Central memory CD4-positive, alpha-beta T cell (primary cell): ENCODE data around the gene RNU4-1.
A peak's percentile ranks its signal among the peaks of the same experiment; 100 is the strongest.

ENCODE experiments used
- DNase-seq: peaks from one replicate; pipeline ENCODE4 v3.0.0; 2022

RNU4-1 gene

DNA sequence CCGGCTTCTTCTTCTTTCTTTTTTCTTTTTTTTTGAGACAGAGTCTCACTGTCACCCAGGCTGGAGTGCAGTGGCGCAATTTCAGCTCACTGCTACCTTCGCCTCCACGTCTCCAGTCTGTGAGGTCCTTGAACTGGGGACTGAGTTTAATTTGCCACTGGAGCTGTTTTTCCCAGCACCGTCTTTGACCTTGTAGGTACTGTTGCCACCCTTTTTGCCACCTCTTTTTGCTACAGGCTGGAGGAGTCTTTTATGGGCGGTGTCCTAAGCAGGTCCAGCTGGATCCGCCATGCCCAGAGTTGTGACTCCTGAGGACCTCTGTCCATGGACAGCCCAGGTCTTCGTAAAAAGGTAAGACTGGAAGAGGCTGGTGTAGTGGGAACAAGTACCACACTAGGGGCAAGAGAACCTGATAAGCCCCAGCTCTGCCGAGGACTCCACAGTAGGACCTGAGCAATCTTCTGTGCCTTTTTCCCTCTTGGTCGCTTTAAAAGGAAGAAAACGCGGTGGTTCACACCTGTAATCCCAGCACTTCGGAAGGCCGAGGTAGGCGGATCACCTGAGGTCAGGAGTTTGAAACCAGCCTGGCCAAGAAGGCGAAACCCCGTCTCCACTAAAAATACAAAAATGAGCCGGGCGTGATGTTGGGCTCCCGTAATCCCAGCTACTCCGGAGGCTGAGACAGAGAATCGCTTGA, 2.3 kb downstream of the RNU4-1 start:
- DNase-seq, result peak; percentile 19

DNA sequence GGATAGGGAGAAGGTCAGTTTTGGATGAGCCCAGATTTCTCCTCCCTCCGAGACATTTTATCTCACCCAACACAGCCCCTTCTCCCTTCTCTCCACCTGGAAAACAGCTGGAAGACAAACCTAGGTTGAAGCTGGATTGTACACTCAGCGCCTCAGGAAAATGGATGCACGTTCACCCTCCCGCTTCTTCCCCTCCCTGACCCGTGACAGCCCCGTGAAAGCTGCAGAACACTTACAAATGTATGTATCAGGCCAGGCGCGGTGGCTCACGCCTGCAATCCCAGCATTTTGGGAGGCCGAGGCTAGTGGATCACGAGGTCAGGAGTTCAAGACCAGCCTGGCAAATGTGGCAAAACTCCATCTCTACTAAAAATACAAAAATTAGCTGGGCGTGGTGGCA, 5.5 kb downstream of the RNU4-1 start:
- DNase-seq, result no peak

DNA sequence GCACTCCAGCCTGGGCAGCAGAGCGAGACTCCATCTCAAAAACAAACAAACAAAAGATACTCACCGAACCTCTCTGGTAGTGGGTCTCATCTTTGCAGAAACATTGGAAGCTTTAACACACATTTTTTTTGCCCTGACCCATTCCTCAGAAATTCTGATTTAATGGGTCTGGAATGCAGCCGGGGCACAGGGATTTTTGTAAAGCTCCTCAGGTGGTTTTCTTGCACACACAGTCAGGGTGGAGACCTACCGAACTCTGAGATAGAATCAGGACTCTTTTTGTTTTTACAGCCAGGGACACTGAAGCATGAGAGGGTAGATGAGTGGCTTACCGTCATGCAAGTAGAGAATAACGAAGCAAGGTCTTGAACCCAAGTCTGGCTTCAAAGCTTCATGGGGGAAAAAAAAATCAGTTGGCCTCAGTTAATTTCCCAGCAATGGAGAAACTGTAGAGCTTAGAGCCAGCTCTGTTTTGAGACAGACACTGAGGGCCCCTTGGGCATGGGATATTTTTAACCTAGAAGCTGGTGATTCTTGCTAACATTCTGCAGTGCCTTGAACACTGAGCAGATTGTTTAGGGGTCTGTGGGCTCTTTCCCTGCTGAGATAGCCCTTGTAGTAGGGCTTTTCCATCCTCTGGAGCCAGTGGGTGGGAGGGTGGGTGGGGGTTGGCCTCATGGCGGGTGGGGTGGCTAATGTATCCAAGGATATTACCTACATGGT, 6.1 kb downstream of the RNU4-1 start:
- no peak for DNase-seq

GRCh38 chr12:120284381-120284780, 8.7 kb downstream of the RNU4-1 start:
- DNase-seq, result no peak

GRCh38 chr12:120283318-120283717, 9.7 kb downstream of the RNU4-1 start:
- no peak for DNase-seq

GRCh38 chr12:120278137-120279069, 14.6 kb downstream of the RNU4-1 start:
- DNase-seq, result no peak

DNA sequence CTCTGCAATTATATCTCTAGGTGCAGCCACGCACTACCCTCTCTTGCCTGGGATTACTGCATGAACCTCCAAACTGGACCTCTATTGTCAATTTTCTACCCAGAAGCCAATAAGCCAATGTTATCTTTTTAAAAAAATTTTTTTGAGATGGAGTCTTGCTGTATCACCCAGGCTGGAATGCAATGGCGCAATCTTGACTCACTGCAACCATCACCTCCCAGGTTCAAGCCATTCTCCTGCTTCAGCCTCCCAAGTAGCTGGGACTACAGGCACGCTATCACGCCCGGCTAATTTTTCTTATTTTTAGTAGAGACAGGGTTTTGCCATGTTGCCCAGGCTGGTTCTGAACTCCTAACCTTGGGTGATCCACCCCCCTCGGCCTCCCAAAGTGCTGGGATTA, 16.3 kb downstream of the RNU4-1 start:
- no peak for DNase-seq

GRCh38 chr12:120267736-120268135, 25.3 kb downstream of the RNU4-1 start:
- DNase-seq, result no peak

GRCh38 chr12:120266180-120266870, 26.7 kb downstream of the RNU4-1 start:
- DNase-seq, result no peak

- peak; percentile 89 for DNase-seq
Observed at GRCh38 chr12:120265473-120266179, 27.4 kb downstream of the RNU4-1 start, which contains the start of gene PXN. PXN (minus strand) TSS chr12:120265730; CDS start chr12:120265629, 101 bp downstream.

- DNase-seq, result no peak
Observed at GRCh38 chr12:120264904-120265472, 28.0 kb downstream of the RNU4-1 start.

- DNase-seq, result no peak
Observed at GRCh38 chr12:120264086-120264903, 28.7 kb downstream of the RNU4-1 start.

DNA sequence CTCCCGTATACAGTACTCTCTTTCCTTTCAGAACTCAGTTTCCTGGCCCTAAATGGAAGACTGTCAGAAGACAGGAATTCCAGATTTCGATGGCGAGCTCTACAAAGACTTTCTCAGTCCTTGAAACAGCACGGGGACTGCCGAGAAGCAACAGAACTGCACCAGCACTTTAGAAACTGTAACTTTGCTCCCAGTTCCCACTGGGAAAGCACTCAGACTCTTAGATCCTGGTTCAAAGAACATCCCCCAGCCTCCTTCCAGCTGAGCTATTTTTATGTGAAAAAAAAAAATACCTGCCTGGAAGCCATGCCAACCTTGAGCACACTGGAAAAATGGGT, 29.3 kb downstream of the RNU4-1 start:
- no peak for DNase-seq

DNA sequence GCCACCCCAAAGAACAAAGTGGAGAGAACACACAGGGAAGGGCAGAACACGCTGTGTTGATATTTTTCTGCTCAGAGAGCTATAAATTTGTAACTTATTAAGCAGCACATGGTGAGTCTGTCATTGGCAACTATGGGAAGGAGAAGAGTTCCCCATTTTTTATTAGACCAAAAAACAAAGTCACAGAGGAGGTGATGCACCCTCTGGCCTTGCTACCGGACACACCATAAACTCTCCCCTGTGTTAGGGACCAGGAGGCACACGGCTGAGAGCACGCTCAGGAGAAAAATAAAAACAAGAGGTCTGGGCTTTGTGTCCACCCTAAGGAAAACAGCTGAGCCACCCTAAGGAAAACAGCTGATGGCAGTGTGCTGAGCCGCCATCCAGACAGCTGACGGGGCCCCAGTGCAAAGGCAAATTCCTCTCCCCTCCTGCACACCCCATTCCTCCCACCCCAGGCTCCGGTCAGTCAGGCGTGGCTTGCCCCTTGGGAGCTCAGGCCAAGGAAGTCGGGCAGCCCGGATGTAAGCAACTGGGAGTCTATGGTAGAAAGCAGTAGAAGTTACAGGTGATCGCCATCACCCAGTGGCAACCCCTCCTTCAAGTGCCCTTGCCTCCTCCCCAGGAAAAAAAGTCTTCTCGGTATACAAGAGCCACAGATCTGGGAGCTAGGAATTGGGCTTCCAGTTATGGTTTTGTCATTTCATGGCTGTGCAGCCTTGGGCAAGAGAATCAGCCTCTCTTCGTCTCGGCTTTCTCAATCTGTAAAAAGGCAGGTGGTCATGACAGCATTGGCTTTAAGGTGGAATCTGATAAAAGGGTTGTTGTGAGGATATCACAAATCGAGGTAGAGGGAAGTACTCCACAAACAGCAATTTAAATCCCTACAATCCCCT, 29.9 kb downstream of the RNU4-1 start:
- DNase-seq, result no peak

- no peak for DNase-seq
Observed at GRCh38 chr12:120261951-120262851, 30.8 kb downstream of the RNU4-1 start.

GRCh38 chr12:120260607-120261006, 32.4 kb downstream of the RNU4-1 start:
- DNase-seq, result no peak

- DNase-seq, result no peak
Observed at GRCh38 chr12:120259418-120260202, 33.4 kb downstream of the RNU4-1 start.
